ENCODE data around the gene TMCC2.
"Not testable (repeated sequence)": the region's sequence is repeated elsewhere in the genome, so short reads cannot be mapped to it uniquely, and the experiment has no call there.

Gene TMCC2

DNA sequence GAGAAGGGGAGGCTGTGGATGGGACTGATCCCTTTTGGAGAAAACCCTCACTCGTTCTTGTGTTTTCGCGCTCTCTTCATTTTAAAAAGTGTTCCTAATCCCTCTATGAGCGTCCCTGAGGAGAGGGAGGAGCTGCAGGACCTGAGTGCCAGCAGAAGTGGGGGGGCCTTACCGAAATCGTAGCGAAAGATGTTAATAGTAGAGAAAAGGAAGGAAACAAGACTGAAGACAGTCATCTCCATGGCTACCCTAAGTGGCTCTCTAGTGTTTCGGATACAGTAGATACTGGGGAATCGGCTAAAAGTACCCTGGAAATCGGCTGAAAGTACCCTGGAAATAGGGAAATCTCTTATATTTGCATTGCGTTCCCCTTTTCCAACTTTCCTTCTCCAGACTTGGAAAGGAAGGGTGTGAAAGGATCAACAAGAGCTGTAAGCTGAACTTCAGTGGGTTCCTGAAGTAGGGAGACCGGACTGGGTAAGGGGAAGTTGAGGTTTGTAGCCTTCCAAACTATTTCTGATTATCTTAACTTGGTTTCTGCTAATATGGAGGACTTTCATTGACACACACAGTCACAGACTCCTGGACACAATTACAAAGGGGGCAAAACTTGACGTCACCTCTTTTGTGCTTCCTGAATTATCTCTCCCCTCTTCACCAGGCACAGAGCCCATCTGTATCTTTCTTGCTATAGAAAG is 15.8 kb upstream of the TMCC2 start:
- no peak for DNase-seq (ENCODE audit: low spot score)

GRCh38 chr1:205214756-205215155 is 13.0 kb upstream of the TMCC2 start:
- DNase-seq (ENCODE audit: low spot score) = no peak

DNA sequence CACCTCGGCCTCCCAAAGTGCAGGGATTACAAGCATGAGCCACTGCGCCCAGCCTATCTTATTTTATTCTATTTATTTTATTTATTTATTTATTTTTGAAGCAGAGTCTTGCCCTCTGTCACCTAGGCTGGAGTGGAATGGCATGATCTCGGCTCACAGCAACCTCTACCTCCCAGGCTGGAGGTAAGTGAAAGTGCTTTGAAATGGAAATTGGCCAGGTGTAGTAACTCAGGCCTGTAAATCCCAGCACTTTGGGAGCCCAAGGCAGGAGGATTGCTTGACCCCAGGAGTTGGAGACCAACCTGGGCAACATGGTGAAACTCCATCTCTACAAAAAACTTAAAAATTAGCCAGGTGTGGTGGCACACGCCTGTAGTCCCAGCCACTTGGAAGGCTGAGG is 11.2 kb upstream of the TMCC2 start:
- DNase-seq (ENCODE audit: low spot score) = no peak

GRCh38 chr1:205217418-205217817 is 10.3 kb upstream of the TMCC2 start:
- DNase-seq (ENCODE audit: low spot score) = no peak

DNA sequence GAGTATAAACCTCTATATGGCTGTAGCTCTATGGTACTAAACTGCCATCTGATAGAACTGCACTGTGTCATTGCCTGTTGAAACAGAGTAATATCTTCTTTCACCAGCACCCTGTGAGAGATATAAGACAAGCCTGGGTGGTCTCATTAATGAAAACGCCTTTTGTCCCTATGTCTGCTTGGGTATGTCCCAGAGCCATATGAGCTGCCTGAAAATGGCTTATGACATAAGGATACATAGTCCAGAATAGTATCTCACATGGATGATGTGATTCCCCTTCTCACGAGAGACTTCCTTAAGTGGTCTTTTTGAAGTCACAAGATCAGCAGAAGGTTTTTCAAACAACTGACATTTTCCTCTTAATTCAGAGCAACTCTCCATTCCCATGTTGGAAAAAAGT is 7.3 kb upstream of the TMCC2 start:
- DNase-seq (ENCODE audit: low spot score) = no peak

DNA sequence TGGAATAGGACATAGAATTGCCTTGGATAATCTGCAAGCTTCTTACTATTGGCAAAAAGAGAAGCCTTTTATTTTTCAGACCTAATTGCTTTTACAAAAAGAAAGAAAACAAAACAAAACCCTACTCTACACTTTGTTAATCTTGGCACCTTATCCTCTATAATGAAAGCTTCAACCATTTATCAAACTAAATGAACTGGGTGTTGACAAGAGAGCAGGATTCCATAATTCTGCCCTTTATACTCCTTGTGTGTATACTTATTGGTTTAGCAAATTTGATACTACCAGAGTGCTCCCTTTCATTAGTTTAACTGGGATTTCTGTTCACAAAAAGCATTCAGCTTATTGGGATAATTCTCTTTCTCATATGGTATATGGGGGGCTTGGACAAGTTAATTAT is 3.0 kb upstream of the TMCC2 start:
- DNase-seq (ENCODE audit: low spot score) = no peak

DNA sequence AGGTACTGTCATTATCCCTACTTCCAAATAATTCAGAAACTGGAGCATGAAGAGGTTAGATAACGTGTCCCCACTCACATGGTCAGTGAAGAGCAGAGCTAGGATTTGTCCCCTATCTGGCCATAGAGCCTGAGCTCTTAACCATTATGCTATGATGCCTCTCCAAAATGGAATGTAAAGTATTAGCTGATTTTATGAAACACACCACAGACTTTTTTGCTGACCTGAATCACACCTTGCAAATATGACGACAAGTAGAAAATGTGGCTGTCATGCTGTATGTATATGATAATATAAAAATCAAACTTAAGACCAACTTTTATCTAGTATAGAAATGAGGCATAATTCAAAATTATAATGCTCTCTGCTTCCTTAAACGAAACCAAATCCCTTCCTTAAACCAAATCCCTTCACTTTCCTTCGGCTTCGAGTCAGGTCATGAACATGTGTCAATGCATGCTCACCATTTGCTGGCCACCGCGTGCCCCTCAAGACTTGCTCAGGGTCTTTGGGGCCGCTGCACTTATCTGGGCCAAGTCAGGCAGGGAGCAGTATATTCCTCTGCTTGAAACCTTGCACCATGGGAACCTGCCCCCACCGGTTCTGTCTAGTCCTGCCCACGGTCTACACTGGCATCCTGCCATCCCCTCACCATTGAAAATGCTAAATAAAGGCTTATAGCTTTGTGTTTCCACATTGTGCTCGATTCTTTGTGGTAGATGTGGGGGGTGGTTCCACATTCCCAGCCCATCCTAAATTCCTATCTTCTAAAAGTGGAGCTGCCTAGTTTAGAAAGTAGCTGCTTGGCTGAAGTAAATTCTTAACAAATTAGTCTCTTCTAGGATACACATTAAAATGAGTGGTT is 1.6 kb upstream of the TMCC2 start:
- DNase-seq (ENCODE audit: low spot score) = no peak

GRCh38 chr1:205226868-205227583 is 720 bp upstream of the TMCC2 start:
- peak; percentile 64 for DNase-seq (ENCODE audit: low spot score)

- no peak for DNase-seq (ENCODE audit: low spot score)
Measured at GRCh38 chr1:205228093-205228521, 361 bp downstream of the TMCC2 start.

DNA sequence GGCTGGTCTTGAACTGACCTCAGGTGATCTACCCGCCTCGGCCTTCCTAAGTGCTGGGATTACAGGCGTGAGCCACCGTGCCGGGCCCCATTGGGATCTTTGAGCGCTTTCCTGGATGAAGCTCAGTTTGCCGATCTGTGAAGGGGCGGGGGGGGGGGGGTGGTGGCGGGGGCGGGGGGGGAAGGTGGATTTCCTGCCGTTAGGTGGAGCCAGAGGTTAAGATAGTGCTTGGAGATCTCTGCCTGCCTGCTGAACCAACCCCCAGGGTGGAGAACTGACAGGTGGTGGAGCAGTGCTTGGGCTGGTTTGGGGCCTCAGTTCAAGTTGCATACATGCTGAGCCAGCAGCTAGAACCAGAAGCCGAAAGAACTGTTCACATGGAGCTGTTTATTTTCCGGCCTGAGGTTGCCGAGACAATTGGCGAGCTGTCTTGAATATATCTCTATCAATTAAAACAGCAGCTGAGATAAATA is 1.7 kb downstream of the TMCC2 start:
- DNase-seq (ENCODE audit: low spot score) = peak; percentile 92

- DNase-seq (ENCODE audit: low spot score) = peak; percentile 48
Measured at GRCh38 chr1:205229916-205230700, 2.4 kb downstream of the TMCC2 start.

DNA sequence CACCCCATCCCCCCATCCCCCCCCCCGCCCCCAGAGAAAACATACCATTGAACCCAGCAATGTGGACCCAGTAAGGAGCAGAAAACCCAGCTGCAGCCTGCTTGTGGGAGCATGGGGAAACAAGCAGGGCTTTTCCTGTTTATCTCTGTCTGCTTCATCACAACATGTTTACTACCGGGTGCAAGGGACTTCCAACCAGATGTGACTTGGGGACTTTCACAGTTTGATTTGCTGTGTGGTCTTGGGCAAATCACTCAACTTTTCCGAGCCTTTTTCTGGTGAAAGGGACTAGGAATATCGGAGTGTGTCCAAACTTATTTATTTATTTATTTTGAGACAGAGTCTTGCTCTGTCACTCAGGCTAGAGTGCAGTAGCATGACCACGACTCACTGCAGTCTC is 3.2 kb downstream of the TMCC2 start:
- DNase-seq (ENCODE audit: low spot score) = peak; percentile 50

DNA sequence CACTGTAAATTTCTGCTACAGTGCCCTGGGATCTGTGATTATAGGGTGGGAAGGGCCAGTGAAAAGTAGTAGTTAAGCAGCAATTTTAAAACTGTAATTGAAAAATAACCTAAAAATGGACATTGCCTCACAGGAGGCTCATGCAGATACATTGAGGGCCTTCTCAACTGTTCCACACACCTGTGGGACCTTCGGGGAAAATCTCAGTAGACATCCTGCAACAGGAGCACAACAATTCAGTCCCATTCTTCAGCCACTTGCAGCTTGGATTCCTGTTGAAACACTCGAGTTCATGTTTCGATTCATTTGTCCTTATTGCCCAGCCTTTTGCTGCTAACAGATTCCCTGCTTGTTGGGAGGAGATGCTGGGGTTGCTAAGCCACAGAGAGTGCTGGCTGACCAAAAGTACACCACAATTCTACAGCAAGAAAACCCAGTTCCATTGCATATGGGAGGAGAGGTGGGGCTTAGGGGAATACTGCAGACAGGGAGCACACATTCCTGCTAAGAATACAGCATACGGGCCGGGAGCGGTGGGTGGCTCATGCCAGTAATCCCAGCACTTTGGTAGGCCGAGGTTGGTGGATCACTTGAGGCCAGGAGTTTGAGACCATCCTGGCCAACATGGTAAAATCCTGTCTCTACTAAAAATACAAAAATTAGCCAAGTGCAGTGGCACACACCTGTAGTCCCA is 4.5 kb downstream of the TMCC2 start:
- DNase-seq (ENCODE audit: low spot score) = no peak

- DNase-seq (ENCODE audit: low spot score) = no peak
Measured at GRCh38 chr1:205232945-205233397, 5.2 kb downstream of the TMCC2 start.

GRCh38 chr1:205233986-205234385 is 6.2 kb downstream of the TMCC2 start:
- DNase-seq (ENCODE audit: low spot score) = not testable (repeated sequence)

DNA sequence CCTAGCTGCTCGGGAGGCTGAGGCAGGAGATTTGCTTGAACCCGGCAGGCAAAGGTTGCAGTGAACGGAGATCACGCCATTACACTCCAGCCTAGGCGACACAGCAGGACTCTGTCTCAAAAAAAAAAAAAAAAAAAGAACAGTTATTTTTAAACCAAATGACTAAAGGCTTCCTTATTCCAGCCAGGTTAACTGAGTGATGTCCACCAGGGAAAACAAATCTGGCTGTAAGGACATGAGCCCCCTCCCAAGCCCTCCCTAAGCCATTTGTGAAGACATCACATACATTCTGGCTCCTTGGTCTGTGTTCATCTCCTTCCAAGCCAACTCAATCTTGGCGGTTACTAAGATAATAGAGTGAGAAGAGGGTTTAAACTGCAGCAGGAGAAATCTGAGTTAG is 8.2 kb downstream of the TMCC2 start:
- no peak for DNase-seq (ENCODE audit: low spot score)

GRCh38 chr1:205236526-205236925 is 8.8 kb downstream of the TMCC2 start:
- DNase-seq (ENCODE audit: low spot score) = no peak

- DNase-seq (ENCODE audit: low spot score) = no peak
Measured at GRCh38 chr1:205236951-205237475, 9.3 kb downstream of the TMCC2 start.

GRCh38 chr1:205237526-205238484 is 10.1 kb downstream of the TMCC2 start:
- no peak for DNase-seq (ENCODE audit: low spot score)

- DNase-seq (ENCODE audit: low spot score) = no peak
Measured at GRCh38 chr1:205239078-205239477, 11.3 kb downstream of the TMCC2 start.
